Heart left ventricle (tissue), 16 donors: ENCODE data around the gene WNT7B. TPM values are rescaled to one million over a fixed set of nuclear protein-coding genes. Genes with fewer than 3 reads are reported as not detected.

ENCODE experiments used
- ATAC-seq, 4 donors: fragments of 200-7000 bp; cut with Tn5 transposase; one replicate each; pipeline ENCODE4 v1.9.1; 2020 to 2022; ENCODE audit warnings: moderate library complexity in 4 of 4, mild to moderate bottlenecking in 3 of 4, moderate number of reproducible peaks in 1 of 4
- DNase-seq, 5 donors: peaks; one replicate each; pipeline ENCODE4 v3.0.0-alpha.2; 2020
- H3K27ac ChIP-seq, 12 donors: fragments of 200-600 bp; sonication (generic) in 4 of 12; one replicate each; pipeline versions ENCODE4 v1.5.0 to v1.8.0; 2016 to 2022; ENCODE audit warnings: mild to moderate bottlenecking in 2 of 12
- H3K27me3 ChIP-seq, 9 donors: fragments of 200-600 bp; sonication (generic) in 2 of 9; one replicate each; pipeline versions ENCODE4 v1.5.1 to v1.8.0; 2016 to 2022; ENCODE audit warnings: mild to moderate bottlenecking in 3 of 9
- H3K36me3 ChIP-seq, 9 donors: fragments of 200-600 bp; sonication (generic) in 2 of 9; one replicate each; pipeline versions ENCODE4 v1.5.0 to v1.8.0; 2018 to 2022; ENCODE audit warnings: mild to moderate bottlenecking in 2 of 9
- H3K4me1 ChIP-seq, 12 donors: fragments of 200-600 bp; sonication (generic) in 4 of 12; one replicate each; pipeline versions ENCODE4 v1.5.0 to v1.8.0; 2016 to 2022; ENCODE audit warnings: mild to moderate bottlenecking in 3 of 12
- H3K4me3 ChIP-seq, 12 donors: fragments of 200-600 bp; sonication (generic) in 4 of 12; one replicate each; pipeline versions ENCODE4 v1.5.0 to v1.8.0; 2017 to 2022; ENCODE audit warnings: mild to moderate bottlenecking in 9 of 12, moderate library complexity in 4 of 12
- H3K9me3 ChIP-seq, 12 donors: fragments of 200-600 bp; sonication (generic) in 4 of 12; one replicate each; pipeline versions ENCODE4 v1.5.0 to v1.8.0; 2016 to 2022; ENCODE audit warnings: mild to moderate bottlenecking in 1 of 12
- POLR2A ChIP-seq, 2 donors: fragments of 450-650 bp; IDR thresholded peaks; one replicate each; pipeline ENCODE4 v1.6.1; 2017; ENCODE audit warnings: antibody characterized with exemption in 2 of 2, mild to moderate bottlenecking in 2 of 2, moderate library complexity in 2 of 2
- WGBS, 4 donors: extraction: QIAGEN DNeasy Blood & Tissue Kit in 2 of 4; methylation state at CpG; one replicate each; pipeline versions ENCODE4 v1.1.5 to v1.1.7; 2013 to 2018; 5-methylcytosine and 5-hydroxymethylcytosine counted together
- intact Hi-C, 10 donors: fragments of 100-400 bp; cut with DNase I; formaldehyde crosslinking; loops; one replicate each; pipeline versions ENCODE4 v1.11.1 to v1.14.2; 2022
- polyA plus RNA-seq, 2 donors: library from polyadenylated mRNA; stranded (reverse); fragments of 200-250 nt; gene quantifications; one replicate each; pipeline ENCODE4 v1.2.3, GENCODE V29; 2013
- total RNA-seq, 9 donors: library from RNA; depleted of rRNA in 2 of 9; stranded (reverse); fragments of >200 nt in 2 of 9; fragmentation: NEBNext Ultra II Directional in 3 of 9; extraction: Animal tissue kit (Norgen Biotek cat#: 25700) in 3 of 9; gene quantifications; one replicate each; pipeline versions ENCODE4 v1.1.0 to v1.2.4, GENCODE V29; 2016 to 2023
- TF ChIP-seq, protein P1 (sequence below), 12 donors: fragments of 200-600 bp; sonication (generic) in 4 of 12; IDR thresholded peaks; one replicate each; pipeline versions ENCODE4 v1.5.0 to v1.8.0; 2018 to 2022; ENCODE audit warnings: antibody characterized with exemption in 12 of 12, mild to moderate bottlenecking in 5 of 12
- donor health status: ischemic (EF 13 %, LVEDD 7.1; RV severe dilation, severe dysfunction).
- donor health status: healthy with polysubstance abuse.
- donor health status: DM: no; HTN: yes; CAD: no.
- donor health status: DM: no; HTN: no; CAD: no.
- donor health status: ischemic (EF 25% LVEDD 6.9; RV normal size, moderate dysfunction).
- donor health status: ischemic (EF 25% LVEDD 5.7; RV mildly dilated, moderate dysfunction).
- donor health status: healthy.
- donor health status: DM: yes; HTN: yes; CAD: no.
- donor health status: ischemic (EF 35%, LVEDD 5.7; RV mildly dilated, moderate dysfunction).
- donor health status: nonischemic (EF 11% LVEDD 7.7; RV severe dilation, severe dysfunction).
- donor health status: DM: yes; HTN: yes; CAD: no.
- donor health status: PGD.
- donor health status: ischemic (EF 29% LVEDD 5.4; RV normal size, mild dysfunction).
- donor health status: nonischemic (EF 23%, LVEDD 6.1; RV moderate dilation, normal function).

WNT7B gene
- total and polyA plus RNA-seq, 11 donors: 0.36 TPM; not detected in 10

DNA sequence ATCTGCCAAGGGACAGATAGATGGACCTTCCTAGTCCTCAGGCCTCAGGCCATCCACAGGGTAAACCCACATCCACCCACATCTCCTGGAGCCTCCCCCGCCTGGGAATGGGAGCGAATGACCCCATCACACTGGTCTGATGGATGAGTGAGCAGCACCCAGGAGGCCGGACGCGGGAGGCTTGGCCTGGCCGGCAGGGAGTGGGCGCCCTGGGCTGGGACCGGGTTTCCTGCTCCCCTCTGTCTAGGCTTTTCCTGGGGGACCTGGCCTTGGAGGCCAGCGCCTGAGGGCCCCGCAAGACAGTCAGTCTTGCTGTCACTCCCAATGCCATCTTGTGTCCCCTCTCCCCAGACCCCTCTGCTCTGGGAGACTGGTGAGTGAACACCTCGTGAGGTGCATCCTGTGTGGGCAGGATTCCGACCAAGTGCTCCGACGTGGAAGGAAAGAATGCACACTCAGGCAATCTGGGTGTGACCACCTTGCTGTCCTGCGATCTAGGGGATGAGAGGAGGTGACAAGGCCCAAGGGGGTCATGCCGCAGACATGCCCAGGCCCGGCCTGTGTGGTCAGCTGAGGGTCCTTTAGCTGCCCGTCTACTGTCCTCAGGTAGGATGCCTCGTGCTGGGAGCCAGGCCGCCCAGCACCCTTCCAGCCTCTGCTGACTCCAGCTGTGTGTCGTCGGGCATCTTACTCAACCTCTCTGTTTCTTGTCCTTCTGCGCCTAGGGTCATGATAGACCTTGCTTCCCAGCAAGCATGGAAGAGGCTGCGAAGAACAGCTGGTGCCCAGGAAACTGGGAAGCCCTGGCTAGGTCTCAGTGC lies 26.5 kb upstream of the WNT7B start:
- 74 to 84% (median 78%) methylated on average over 20 to 24 of the region's 24 CpGs for WGBS, 4 donors
- Histone ChIP-seq H3K4me3 (no peak overlapping the region), H3K27me3 (no peaks in the 10 kb centered on the region), H3K9me3 (no peaks in the 10 kb centered on the region), H3K27ac (peak overlapping the region in 7 of 12 donors; percentile 21 to 82 (median 31)), H3K4me1 (peaks cover 9 to 86% (median 72%) of the 10 kb centered on the region in 12 donors), H3K36me3 (no peaks in the 10 kb centered on the region)
- intact Hi-C loops: loop anchor here in 1 of 10 donors (2.0 to 5.0 kb wide), 2 partner anchors 113 to 309 kb away; no protein-coding TSS in a partner anchor
- ATAC-seq (no peak), DNase-seq (peak in 4 of 5 donors; percentile 24 to 62 (median 32))
- TF ChIP-seq POLR2A (IDR thresholded peaks at IDR 0.05): no peak

DNA sequence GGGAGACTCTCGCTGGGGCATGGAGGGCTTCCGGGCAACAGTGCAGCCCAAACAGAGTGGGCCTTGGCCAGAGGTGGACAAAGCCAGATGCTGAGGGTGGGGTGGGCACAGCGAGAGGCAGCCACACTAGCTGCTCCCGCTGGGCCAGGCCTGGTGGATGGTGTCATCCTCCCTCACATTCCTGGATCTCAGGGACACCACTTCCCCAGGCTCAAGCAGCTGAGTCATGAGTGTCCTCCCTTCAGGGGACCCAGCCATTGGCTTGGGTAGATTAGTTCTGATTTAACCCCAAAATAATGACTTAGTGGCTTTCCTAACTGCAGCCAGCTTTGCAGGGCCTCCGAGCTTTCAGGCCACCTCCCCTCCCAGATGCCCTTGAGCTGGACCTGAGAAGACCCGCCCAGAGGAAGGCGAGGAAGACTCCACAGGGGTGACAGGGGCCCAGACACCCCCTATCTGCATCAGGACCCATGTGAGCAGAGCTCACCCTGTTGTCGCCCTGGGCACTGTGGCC lies 25.9 kb upstream of the WNT7B start:
- DNase-seq: peak in 3 of 5 donors; percentile 39 to 41 (median 40)
- peak overlapping the region in 8 of 12 donors; percentile 21 to 82 (median 32) for H3K27ac ChIP-seq
- TF ChIP-seq, protein P1, sequence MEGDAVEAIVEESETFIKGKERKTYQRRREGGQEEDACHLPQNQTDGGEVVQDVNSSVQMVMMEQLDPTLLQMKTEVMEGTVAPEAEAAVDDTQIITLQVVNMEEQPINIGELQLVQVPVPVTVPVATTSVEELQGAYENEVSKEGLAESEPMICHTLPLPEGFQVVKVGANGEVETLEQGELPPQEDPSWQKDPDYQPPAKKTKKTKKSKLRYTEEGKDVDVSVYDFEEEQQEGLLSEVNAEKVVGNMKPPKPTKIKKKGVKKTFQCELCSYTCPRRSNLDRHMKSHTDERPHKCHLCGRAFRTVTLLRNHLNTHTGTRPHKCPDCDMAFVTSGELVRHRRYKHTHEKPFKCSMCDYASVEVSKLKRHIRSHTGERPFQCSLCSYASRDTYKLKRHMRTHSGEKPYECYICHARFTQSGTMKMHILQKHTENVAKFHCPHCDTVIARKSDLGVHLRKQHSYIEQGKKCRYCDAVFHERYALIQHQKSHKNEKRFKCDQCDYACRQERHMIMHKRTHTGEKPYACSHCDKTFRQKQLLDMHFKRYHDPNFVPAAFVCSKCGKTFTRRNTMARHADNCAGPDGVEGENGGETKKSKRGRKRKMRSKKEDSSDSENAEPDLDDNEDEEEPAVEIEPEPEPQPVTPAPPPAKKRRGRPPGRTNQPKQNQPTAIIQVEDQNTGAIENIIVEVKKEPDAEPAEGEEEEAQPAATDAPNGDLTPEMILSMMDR (IDR thresholded peaks at IDR 0.05): no peak
- no peak for TF ChIP-seq POLR2A (IDR thresholded peaks at IDR 0.05)
- 80 to 89% (median 84%) methylated on average over 8 of the region's 8 CpGs for WGBS, 4 donors
- H3K4me3 ChIP-seq: no peak overlapping the region
- H3K36me3 ChIP-seq: no peaks in the 10 kb centered on the region
- H3K27me3 ChIP-seq: no peaks in the 10 kb centered on the region
- H3K4me1 ChIP-seq: peaks cover 6 to 86% (median 72%) of the 10 kb centered on the region in 12 donors
- H3K9me3 ChIP-seq: no peaks in the 10 kb centered on the region
- ATAC-seq: no peak
- intact Hi-C loops: loop anchor here in 1 of 10 donors (5.0 kb wide), 1 partner anchor 309 kb away; no protein-coding TSS in a partner anchor

DNA sequence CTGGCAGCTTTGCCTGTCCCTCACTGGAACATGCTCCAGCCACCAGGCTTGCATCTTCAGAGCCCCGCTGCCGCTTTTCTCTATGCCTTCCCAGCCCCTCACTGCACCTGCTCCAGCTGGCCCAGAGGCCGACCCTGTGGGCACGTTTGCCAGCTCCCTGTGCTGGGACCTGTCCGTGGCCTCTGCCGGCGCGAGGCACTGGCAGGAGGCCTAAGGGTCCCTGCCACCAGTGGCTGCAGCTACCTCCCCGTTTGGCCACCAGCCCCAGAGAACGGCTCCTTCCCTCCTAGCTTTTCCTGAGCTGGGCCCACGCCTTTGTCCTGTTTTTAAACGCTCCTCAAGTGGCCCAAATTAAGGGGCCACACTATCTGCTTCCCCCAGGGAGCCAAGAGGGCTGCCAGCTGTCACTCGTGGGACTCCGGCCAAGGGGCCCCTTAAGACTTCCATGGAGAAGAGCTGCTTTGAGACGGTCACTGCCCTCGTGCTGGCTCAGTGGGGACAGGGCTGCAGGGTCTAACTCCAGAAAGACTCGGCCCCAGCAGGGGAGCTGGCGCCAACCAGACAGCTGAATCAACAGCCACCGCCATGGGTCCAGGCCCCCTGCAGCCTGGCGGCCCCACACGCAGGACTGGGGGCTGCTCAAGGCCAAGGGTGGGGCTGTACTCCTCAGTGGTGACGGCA lies 24.6 kb upstream of the WNT7B start:
- intact Hi-C loops: loop anchor here in 1 of 10 donors (5.0 kb wide), 1 partner anchor 311 kb away; no protein-coding TSS in a partner anchor
- ATAC-seq (no peak), DNase-seq (peak; percentile 40 to 69 (median 47))
- Histone ChIP-seq H3K27me3 (no peaks in the 10 kb centered on the region), H3K36me3 (no peaks in the 10 kb centered on the region), H3K27ac (peak overlapping the region in 10 of 12 donors; percentile 29 to 82 (median 60)), H3K9me3 (no peaks in the 10 kb centered on the region), H3K4me3 (no peak overlapping the region), H3K4me1 (peaks cover 12 to 85% (median 71%) of the 10 kb centered on the region in 12 donors)
- WGBS, 4 donors: 18 to 50% (median 30%) methylated on average over 19 to 22 of the region's 22 CpGs
- TF ChIP-seq, protein P1 (IDR thresholded peaks at IDR 0.05): no peak
- no peak for TF ChIP-seq POLR2A (IDR thresholded peaks at IDR 0.05)

DNA sequence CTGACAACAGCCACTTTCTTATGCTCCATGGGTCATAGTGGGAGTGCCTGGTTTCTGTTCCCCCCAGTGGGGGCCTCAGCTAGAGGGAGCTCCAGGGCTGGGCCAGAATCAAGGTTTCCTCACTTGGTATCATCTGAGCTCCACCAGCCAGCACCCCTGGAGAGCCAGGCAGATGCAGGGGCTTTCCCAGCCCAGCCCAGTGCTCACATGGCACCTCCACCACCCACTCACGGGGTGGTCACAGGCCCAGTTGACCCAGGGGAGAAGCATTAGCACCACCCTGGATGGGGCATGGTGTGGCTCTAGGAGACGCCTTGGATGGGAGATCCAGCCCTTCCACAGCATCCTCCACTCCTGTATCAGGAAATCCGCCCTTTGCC lies 24.1 kb upstream of the WNT7B start:
- Histone ChIP-seq H3K36me3 (no peaks in the 10 kb centered on the region), H3K9me3 (no peaks in the 10 kb centered on the region), H3K4me3 (no peak overlapping the region), H3K27ac (peak overlapping the region in 10 of 12 donors; percentile 29 to 82 (median 60)), H3K27me3 (no peaks in the 10 kb centered on the region), H3K4me1 (peaks cover 16 to 85% (median 71%) of the 10 kb centered on the region in 12 donors)
- WGBS, 4 donors: 54 to 78% (median 69%) methylated on average over 2 to 3 of the region's 3 CpGs
- DNase-seq: no peak
- TF ChIP-seq, protein P1 (IDR thresholded peaks at IDR 0.05): peak in 2 of 12 donors; percentile 9 to 18
- TF ChIP-seq POLR2A (IDR thresholded peaks at IDR 0.05): no peak
- intact Hi-C loops: loop anchor here in 1 of 10 donors (5.0 kb wide), 1 partner anchor 311 kb away; no protein-coding TSS in a partner anchor
- ATAC-seq: no peak
